Measurements from ENCODE around the gene VPS8.

GRCh38 chr3:184791171-184791570, 20.8 kb upstream of the VPS8 start:
- TF ChIP-seq EZH2 (IDR thresholded peaks at IDR 0.05) (no peak), POLR2AphosphoS5 (IDR thresholded peaks at IDR 0.05; ENCODE audit: low read depth, low read length) (no peak), ELF1 (IDR thresholded peaks at IDR 0.05; ENCODE audit: borderline replicate concordance, low read depth) (no peak), CTCF (IDR thresholded peaks at IDR 0.05 in 2 of 3, conservative IDR thresholded peaks at IDR 0.05 in 1 of 3; ENCODE audit: borderline replicate concordance in 1 of 3, insufficient read depth in 1 of 3, low read depth in 2 of 3, low read length in 2 of 3) (no peak), ATF3 (IDR thresholded peaks at IDR 0.05) (no peak), ZBTB33 (IDR thresholded peaks at IDR 0.05; ENCODE audit: extremely low read depth, insufficient replicate concordance, low read length) (no peak), POLR2A (IDR thresholded peaks at IDR 0.05; ENCODE audit: borderline replicate concordance, extremely low read depth, insufficient read depth, insufficient read length) (no peak), RAD21 (IDR thresholded peaks at IDR 0.05; ENCODE audit: low read depth) (no peak)

Measured in HCT116 (cell line).